Activated T-cell treated with anti-CD3 and anti-CD28 coated beads for 48 hours (primary cell): Measurements from ENCODE around the gene GRIN3B.
"Not testable (repeated sequence)": the region's sequence is repeated elsewhere in the genome, so short reads cannot be mapped to it uniquely, and the experiment has no call there.

Experiments
- DNase-seq: peaks from one replicate; pipeline ENCODE4 v3.0.0-alpha.2; 2020; ENCODE audit warnings: low read depth

The GRIN3B gene

GRCh38 chr19:1019980-1020867 is 20.0 kb downstream of the GRIN3B start:
- DNase-seq, result no peak

GRCh38 chr19:1020868-1021425 is 20.7 kb downstream of the GRIN3B start, which contains the start of gene TMEM259:
Gene TMEM259 (minus strand): TSS chr19:1021123. CDS start chr19:1020996, 127 bp downstream.
- DNase-seq, result peak; percentile 97

DNA sequence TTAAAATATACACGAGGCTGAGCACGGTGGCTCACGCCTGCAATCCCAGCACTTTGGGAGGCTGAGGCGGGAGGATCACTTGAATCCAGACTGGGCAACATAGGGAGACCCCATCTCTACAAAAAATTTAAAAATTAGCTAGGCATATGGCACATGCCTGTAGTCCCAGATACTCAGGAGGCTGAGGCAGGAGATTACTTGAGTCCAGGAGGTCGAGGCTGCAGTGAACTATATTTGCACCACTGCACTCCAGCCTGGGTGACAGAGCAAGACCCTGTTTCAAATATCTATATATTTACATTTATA is 23.6 kb downstream of the GRIN3B start:
- DNase-seq, result not testable (repeated sequence)

DNA sequence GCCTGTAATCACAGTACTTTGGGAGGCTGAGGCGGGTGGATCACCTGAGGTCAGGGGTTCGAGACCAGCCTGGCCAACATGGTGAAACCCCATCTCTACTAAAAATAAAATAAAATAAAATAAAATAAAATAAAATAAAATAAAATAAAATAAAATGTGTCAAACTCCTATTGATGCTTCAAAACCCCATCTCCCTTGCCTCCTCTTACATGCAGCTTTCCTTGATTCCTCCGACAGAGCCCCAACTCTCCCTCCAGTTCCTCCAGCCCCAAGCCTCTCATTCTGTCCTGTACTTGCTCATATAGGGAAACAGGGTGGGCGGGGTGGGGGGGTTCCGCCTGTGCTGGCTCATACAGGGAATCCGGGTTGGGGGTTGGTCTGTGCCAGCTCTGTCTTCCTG is 24.9 kb downstream of the GRIN3B start:
- DNase-seq, result not testable (repeated sequence)

DNA sequence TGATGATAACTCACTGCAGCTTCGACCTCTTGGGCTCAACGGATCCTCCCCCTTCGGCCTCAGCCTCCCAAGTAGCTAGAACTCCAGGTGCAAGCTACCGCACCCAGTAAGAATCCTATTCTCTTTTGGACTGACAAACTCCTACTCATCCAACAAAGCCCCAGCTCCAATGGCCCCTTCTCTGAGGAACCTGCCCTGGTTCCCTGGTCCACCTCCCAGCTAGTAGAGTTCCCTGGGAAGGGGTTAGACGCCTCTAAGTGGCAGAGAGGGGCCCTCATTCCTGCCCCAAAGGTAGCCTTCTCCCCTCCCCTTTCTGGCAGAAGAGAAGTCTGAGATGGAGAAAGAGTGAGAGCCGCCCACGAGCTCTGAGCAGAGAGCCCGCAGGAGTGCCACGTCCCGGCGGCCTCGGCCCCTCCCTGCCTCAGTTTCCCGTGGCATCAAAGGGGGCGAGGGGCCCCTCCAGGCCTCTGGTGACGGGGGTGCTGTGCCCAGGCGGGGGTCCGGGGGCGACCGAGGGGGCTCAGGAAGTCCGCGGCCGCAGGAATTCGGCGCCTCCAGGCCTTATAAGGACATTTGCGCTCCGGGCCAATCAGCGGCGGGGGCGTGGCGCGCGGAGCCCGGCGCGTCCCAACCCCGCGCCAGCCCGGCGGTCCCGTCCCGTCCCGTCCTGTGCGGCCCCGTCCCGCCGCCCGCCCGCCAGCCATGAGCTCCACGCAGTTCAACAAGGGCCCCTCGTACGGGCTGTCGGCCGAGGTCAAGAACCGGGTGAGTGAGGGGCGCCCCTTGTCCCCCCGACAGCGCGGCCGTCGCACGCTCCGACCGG is 26.0 kb downstream of the GRIN3B start, which contains the start of gene CNN2:
CNN2 (plus strand) TSS at position 649 of the 823 bp plus-strand sequence; CDS start at position 703, 54 bp downstream.
- DNase-seq, result peak; percentile 70

DNA sequence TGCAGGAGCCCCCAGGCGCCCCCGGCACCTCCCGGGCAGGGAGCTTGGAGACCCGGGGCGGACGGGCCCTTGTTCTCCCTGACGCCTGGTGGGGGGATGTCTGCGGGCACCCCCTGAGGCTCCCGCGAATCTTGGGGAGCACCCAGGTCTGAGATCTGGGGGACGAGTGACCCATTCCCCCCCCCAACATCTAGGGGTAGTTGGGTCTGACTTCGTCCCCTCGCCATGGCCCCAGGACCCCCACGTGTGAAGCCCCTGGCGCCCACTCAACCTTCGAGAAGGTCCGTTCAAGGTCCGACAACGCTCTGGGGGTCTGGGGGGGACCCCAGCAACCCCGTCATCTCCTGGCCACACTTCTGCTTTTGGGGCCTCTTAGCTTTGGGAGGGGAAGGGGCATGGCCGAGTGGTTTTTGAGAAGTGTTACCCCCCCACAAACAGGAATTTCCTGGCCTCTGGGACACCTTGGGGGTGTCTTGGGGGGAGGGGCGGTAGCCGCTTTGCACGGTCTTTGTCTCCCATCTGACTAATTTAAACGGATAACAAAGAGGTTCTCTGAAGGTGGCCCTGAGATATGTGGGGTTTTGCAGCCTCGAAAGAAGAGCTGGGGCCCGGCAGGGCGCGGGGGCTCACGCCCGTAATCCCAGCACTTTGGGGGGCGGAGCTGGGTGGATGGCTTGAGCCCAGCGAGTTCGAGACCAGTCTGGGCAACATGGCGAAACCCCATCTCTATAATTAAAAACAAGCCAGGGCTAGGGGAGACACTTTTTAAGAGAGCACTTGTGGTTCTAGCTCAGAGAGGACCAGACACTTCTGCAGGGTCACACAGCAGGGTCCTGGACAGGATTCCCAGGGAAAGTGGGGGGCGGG is 26.8 kb downstream of the GRIN3B start:
- no peak for DNase-seq

GRCh38 chr19:1027650-1028061 is 27.4 kb downstream of the GRIN3B start:
- no peak for DNase-seq

GRCh38 chr19:1028062-1028926 is 28.1 kb downstream of the GRIN3B start:
- DNase-seq, result no peak

DNA sequence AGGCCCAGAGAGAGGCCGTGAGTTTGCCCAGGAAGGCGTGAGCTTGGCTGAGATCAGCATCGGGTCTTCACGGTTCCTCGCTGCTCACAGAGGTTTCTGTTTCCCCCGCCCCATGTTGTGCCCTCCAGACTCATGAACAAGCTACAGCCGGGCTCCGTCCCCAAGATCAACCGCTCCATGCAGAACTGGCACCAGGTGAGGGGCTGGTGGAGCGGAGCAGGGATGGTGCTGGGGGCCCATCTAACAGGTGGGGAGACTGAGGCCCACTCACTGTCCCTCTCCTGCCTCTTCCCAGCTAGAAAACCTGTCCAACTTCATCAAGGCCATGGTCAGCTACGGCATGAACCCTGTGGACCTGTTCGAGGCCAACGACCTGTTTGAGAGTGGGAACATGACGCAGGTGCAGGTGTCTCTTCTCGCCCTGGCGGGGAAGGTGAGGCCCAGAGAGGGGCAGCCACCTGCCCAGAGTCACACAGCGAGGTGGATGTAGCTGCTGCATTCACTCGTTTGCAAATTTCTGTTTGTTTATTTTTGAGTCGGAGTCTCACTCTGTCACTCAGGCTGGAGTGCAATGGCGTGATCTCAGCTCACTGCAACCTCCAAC is 32.1 kb downstream of the GRIN3B start:
- no peak for DNase-seq

- DNase-seq, result no peak
Observed at GRCh38 chr19:1035998-1036621, 35.9 kb downstream of the GRIN3B start.

GRCh38 chr19:1037621-1038064 is 37.4 kb downstream of the GRIN3B start:
- no peak for DNase-seq

- DNase-seq, result no peak
Observed at GRCh38 chr19:1038978-1039645, 38.9 kb downstream of the GRIN3B start.

DNA sequence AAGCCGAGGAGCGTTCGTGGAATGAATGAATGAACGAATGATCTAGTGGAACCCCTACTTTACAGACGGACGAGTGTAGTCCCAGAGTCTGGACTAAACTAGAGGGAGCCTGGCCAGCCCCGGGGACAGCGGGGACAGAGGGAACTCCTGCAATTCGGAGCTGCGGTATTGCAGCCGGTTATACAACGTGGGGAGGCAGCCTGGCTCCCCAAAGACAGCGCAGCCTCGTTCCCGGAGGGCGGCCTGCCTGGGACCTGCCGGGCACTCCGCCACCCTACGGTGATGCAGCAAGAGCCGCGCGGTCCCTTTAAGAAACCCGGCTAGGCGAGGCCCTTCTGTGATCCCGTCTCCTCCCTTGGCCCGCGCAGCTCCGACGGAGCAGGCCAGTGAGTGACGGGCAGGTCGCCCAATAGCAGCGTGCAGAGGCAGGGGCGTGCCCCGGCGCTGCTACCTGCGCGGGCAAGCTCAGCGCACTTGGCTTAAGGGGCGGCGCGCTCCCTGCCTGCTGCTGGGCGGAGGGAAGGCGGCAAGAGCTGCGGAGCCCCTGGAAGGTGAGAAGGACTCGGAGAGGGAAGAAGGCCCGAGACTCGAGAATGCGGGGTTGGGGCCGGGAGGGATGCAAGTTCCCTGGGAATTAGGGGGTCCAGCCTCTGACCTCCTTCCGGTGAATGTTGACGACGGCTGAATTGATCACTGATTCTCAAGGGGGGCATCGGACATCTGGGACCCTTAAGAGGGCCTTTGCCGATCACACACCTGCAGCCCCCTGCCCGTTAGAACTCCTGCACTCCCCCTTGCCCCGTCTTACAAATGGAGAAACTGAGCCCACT is 39.6 kb downstream of the GRIN3B start, which contains the start of gene ABCA7:
ABCA7 (plus strand) TSS at position 462 of the 830 bp plus-strand sequence. CDS start 1,255 bp downstream, outside the sequence.
- DNase-seq, result peak; percentile 100

DNA sequence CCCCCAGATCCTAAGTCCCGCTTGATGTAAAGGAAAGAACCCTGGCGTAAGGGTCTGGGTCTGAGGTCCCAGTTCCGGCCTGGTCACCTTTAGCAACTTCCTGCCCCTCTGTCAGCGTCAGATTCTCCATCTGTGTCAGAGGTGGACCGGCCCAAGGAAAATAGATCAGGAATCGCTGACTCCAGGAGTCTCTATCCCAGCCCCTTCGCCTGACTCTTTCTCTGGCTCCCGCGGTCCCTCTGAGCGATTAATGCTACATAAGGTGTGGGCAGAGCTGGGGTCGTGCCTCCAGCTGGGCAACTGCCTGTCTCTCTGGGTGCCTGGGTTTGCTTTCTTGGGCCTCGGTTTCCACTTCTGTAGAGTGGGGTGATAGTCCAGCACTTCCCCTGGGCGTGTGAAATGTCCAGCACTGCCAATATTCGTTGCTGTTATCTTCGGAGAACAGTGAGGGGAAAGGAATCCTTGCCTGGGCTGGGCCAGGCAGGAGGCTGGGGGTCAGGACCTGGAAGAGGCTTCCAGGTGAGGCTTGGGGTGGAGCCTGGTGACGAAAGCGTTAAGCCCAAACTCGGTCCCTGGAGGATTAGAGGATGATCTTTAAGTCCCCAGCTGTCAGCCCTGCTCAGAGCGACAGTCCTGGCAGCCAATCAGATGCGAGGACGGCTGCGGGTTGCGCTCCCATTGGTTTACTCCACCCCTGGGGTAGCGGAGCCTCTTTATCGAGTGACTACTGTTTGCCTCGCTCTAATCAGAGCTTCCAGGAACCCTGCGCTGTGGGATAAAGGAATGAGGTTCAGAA is 40.5 kb downstream of the GRIN3B start:
- peak; percentile 88 for DNase-seq

DNA sequence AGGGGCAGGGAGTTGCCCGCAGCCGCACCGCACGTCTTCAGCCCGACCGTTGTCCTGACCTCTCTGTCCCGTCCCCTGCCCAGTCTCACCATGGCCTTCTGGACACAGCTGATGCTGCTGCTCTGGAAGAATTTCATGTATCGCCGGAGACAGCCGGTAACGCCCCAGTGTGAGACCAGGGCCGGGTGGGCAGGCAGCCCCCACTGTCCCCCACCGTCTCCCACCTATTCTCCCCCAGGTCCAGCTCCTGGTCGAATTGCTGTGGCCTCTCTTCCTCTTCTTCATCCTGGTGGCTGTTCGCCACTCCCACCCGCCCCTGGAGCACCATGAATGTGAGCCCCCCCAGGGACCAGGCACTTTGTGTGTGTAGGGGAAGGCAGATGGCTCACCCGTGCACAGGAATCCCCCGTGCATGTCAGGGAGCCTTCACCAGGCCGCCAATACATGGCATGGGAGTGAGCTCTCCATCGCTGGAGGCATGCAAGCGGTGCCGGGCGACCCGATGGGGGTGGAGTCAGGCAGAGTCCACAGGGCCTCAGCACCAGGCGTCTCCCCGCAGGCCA is 41.1 kb downstream of the GRIN3B start:
- no peak for DNase-seq

GRCh38 chr19:1041835-1042685 is 41.8 kb downstream of the GRIN3B start:
- no peak for DNase-seq
